Ishikawa (cell line): Measurements from ENCODE around the gene HIGD2A.

Experiments
- CEBPB ChIP-seq: IDR thresholded peaks from 2 replicates; pipeline ENCODE4 v1.6.1; 2012
- CREB1 ChIP-seq: IDR thresholded peaks from 2 replicates; pipeline ENCODE4 v1.6.1; 2012; ENCODE audit warnings: low read depth
- EGR1 ChIP-seq: IDR thresholded peaks from 2 replicates; pipeline ENCODE4 v1.6.1; 2012
- EP300 ChIP-seq: IDR thresholded peaks from 2 replicates; pipeline ENCODE4 v1.6.1; 2012; ENCODE audit warnings: borderline replicate concordance
- FOXM1 ChIP-seq: IDR thresholded peaks from 2 replicates; pipeline ENCODE4 v1.6.1; 2012; ENCODE audit warnings: low read depth, borderline replicate concordance
- NFIC ChIP-seq: IDR thresholded peaks from 2 replicates; pipeline ENCODE4 v1.6.1; 2012
- RAD21 ChIP-seq: IDR thresholded peaks from 2 replicates; pipeline ENCODE4 v1.6.1; 2012; ENCODE audit warnings: low read depth
- REST ChIP-seq: IDR thresholded peaks from 2 replicates; pipeline ENCODE4 v1.6.1; 2012; ENCODE audit warnings: low read depth, mild to moderate bottlenecking
- TAF1 ChIP-seq: IDR thresholded peaks from 2 replicates; pipeline ENCODE4 v1.6.1; 2012; ENCODE audit warnings: low read depth, mild to moderate bottlenecking
- TCF12 ChIP-seq: IDR thresholded peaks from 2 replicates; pipeline ENCODE4 v1.6.1; 2012; ENCODE audit warnings: low read depth
- TEAD4 ChIP-seq: IDR thresholded peaks from 2 replicates; pipeline ENCODE4 v1.6.1; 2012
- USF1 ChIP-seq: IDR thresholded peaks from 2 replicates; pipeline ENCODE4 v1.6.1; 2012
- YY1 ChIP-seq: IDR thresholded peaks from 2 replicates; pipeline ENCODE4 v1.6.1; 2012; ENCODE audit warnings: low read depth
- ZBTB7A ChIP-seq: IDR thresholded peaks from 2 replicates; pipeline ENCODE4 v1.6.1; 2012; ENCODE audit warnings: low read depth
- TF ChIP-seq, protein P1 (sequence below): IDR thresholded peaks from 2 replicates; pipeline ENCODE4 v1.6.1; 2012

Gene HIGD2A

GRCh38 chr5:176406436-176407052, 18.0 kb downstream of the HIGD2A start:
- TF ChIP-seq TEAD4 (no peak), EGR1 (no peak), REST (no peak), USF1 (no peak), FOXM1 (no peak), CREB1 (no peak), YY1 (no peak), EP300 (no peak), CEBPB (no peak), TCF12 (no peak), ZBTB7A (no peak), RAD21 (no peak), TAF1 (no peak), NFIC (no peak)
- TF ChIP-seq, protein P1, sequence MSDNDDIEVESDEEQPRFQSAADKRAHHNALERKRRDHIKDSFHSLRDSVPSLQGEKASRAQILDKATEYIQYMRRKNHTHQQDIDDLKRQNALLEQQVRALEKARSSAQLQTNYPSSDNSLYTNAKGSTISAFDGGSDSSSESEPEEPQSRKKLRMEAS = no peak

DNA sequence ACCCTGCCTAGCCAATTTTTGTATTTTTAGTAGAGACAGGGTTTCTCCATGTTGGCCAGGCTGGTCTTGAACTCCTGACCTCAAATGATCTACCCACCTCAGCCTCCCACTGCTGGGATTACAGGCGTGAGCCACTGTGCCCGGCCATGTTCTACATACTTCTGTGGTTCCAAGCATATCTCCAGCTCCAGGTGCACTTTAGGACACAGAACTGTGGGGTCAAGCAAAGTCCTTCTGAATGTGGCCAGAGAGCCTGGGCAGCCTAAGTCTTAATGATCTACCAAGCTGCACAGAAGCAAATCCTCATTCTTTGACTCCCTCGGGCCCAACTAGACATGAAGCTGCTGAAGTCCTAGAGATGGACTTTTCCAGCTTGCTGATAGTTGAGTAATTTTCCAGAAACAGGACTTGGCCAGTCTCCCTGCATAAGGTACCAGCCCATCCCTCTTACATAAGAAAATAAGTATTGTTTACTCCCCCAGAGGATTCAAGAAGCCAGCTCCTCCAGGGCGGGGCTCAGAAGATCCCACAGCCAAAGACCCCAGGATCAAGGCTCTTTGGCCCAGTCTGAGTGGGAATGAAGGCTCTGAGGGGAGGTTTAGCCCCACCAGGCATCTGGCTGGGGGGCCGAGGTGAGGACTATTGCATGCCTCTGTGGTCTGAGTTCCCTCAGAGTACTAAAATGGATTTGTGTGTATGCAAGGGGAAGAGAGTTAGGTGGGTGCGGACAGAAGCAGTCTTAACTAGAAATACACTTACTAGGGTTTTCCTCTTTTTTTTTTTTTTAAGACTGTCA, 19.1 kb downstream of the HIGD2A start:
- TF ChIP-seq ZBTB7A (no peak), EP300 (no peak), FOXM1 (no peak), TAF1 (no peak), CEBPB (no peak), TEAD4 (no peak), TCF12 (no peak), YY1 (no peak), EGR1 (no peak), NFIC (no peak), CREB1 (no peak), REST (no peak), USF1 (no peak), RAD21 (no peak)
- TF ChIP-seq, protein P1 = no peak

GRCh38 chr5:176408590-176408989, 20.0 kb downstream of the HIGD2A start:
- TF ChIP-seq YY1 (no peak), USF1 (no peak), ZBTB7A (no peak), FOXM1 (no peak), TEAD4 (no peak), EGR1 (no peak)
- TF ChIP-seq, protein P1 = no peak

DNA sequence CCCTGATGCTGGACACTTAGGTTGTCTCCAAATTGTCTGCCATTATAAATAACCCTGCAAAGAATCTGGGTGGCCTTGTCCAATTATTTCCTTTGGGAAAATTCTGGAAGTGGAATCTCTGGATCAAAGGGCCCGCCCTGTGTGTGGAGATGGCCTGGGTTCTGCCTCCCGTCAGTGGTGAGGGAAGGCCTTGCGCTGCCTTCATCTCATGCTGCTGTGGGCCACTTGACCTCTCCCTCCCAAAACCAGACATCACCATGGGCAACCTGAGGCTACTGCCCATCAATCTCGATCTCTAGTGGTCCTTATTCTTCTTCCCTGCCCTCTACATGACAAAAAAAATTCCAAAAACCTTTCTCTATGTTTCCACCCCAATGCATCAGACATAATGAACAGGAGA, 21.2 kb downstream of the HIGD2A start:
- TF ChIP-seq YY1 (no peak), ZBTB7A (no peak), CREB1 (no peak), USF1 (no peak), TCF12 (no peak), EP300 (no peak), TEAD4 (no peak), CEBPB (no peak), REST (no peak), NFIC (no peak), EGR1 (no peak)
- TF ChIP-seq, protein P1 = no peak
